ENCODE data around the gene RAG2.

The RAG2 gene

DNA sequence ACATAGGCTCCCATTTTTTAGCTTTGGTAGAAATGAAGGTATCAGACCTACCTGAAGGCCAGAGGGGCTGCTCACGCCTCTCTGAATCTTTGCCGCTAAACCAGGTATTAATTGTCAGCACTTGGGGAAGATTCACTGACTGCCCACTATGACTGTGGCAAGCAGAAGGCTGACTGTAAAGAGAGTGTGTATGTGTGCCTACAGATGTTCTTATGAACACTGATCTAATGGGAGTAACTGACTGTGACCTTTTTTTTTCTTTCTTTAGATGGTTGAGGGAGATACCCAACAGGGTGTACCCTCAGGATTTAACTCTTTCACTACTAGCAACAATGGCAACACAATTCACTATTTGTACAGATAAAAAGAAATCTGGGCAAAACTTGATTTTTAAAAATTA lies at the start of gene RAG2:
TSS of gene RAG2 (minus strand) at position 186 of the 400 bp plus-strand sequence. CDS start 4,068 bp downstream, outside the sequence.
- DNase-seq (ENCODE audit: low read depth), result no peak
- no peak within 1 kb of the TSS for H3K4me3 ChIP-seq (ENCODE audit: low read depth, low read length)
- TF ChIP-seq, protein P1, sequence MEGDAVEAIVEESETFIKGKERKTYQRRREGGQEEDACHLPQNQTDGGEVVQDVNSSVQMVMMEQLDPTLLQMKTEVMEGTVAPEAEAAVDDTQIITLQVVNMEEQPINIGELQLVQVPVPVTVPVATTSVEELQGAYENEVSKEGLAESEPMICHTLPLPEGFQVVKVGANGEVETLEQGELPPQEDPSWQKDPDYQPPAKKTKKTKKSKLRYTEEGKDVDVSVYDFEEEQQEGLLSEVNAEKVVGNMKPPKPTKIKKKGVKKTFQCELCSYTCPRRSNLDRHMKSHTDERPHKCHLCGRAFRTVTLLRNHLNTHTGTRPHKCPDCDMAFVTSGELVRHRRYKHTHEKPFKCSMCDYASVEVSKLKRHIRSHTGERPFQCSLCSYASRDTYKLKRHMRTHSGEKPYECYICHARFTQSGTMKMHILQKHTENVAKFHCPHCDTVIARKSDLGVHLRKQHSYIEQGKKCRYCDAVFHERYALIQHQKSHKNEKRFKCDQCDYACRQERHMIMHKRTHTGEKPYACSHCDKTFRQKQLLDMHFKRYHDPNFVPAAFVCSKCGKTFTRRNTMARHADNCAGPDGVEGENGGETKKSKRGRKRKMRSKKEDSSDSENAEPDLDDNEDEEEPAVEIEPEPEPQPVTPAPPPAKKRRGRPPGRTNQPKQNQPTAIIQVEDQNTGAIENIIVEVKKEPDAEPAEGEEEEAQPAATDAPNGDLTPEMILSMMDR (IDR thresholded peaks at IDR 0.05; ENCODE audit: low read depth, low read length), result no peak
- no peak for TF ChIP-seq POLR2A (IDR thresholded peaks at IDR 0.05; ENCODE audit: extremely low read depth, insufficient read length)
- TF ChIP-seq, protein P2, sequence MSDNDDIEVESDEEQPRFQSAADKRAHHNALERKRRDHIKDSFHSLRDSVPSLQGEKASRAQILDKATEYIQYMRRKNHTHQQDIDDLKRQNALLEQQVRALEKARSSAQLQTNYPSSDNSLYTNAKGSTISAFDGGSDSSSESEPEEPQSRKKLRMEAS (IDR thresholded peaks at IDR 0.05; ENCODE audit: low read depth, low read length), result no peak
- no peak for TF ChIP-seq MYC (IDR thresholded peaks at IDR 0.05; ENCODE audit: low read depth, low read length)

DNA sequence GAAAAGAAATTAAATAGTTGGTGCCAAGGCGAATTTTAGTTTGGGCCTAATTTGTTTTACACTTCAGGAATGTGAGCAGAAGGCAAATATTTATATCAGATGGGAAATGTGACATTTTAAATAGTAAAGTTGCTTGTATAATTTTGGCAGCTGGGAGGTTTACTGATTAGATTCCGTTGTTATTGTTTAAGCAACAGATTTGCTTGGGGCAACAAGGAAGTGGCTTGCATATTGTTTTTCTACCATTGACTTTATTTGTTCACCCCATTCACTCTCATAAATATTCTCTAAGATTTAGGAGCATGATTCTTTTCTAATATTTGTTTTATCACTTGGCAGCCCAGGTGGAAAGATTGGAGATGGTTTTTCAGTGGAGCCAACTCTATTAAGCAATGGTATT lies 40.5 kb upstream of the RAG2 start:
- TF ChIP-seq POLR2A (IDR thresholded peaks at IDR 0.05; ENCODE audit: extremely low read depth, insufficient read length), result no peak
- TF ChIP-seq, protein P1 (IDR thresholded peaks at IDR 0.05; ENCODE audit: low read depth, low read length), result no peak
- TF ChIP-seq MYC (IDR thresholded peaks at IDR 0.05; ENCODE audit: low read depth, low read length), result no peak
- TF ChIP-seq, protein P2 (IDR thresholded peaks at IDR 0.05; ENCODE audit: low read depth, low read length), result no peak
- DNase-seq (ENCODE audit: low read depth), result no peak
- no peak overlapping the region for H3K4me3 ChIP-seq (ENCODE audit: low read depth, low read length)

DNA sequence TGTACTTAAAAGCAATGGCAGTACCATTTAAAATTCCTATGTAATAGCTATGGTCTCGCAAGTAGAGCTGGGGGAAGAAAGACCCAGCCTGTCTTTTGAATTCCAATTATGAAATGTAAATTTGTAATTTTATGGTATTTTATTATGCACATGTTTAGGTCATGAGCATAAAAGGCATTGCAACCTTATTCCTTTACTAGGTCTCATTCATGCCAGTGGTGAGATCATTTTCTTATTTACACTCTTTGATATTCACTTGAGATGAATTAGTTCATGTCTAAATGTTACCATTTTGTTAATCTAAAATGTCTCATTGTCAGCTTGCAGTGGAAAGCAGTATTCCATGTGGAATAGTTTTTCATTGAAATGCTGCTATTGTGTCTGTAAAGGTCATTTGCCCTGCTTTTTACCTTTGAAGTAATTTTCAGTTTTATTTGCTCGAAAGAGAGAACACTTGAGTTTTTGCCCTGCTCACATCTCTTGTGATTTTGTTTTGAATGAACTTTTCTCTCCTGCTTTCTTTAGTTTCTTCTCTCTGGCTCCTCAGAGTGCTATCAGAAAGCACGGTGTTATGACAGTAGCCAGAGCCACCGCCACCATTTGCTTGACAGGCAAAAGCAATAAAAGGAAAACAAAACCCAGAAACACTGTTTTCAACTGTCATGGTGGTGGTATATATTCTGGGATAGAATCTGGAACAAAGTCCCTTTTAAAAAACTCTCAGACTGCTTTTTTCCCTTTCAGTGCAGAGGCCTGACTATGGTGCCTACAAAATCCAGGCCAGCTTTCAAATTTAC lies 37.2 kb upstream of the RAG2 start:
- DNase-seq (ENCODE audit: low read depth), result no peak
- TF ChIP-seq POLR2A (IDR thresholded peaks at IDR 0.05; ENCODE audit: extremely low read depth, insufficient read length) (no peak), MYC (IDR thresholded peaks at IDR 0.05; ENCODE audit: low read depth, low read length) (no peak)
- TF ChIP-seq, protein P1 (IDR thresholded peaks at IDR 0.05; ENCODE audit: low read depth, low read length), result no peak
- TF ChIP-seq, protein P2 (IDR thresholded peaks at IDR 0.05; ENCODE audit: low read depth, low read length), result no peak
- no peak overlapping the region for H3K4me3 ChIP-seq (ENCODE audit: low read depth, low read length)

DNA sequence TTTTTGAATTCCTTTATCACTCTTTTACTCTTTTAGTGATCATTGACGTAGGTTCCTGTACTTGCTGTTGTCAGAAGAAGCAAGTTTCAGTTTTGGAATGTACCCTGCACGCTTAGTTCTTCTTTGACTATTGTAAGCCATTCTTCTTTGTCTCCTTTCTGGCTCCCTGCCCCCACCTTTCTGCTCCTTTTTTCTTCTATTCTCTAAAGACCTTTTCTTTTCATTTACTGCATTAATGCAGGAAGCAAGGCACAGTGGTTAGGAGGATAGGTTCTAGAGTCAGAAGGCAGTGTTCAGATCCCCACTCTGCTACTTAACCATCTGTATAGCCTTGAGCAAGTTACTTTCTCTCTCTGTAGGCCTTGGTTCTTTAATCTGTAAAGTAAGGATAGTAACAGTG lies 33.7 kb upstream of the RAG2 start:
- TF ChIP-seq, protein P2 (IDR thresholded peaks at IDR 0.05; ENCODE audit: low read depth, low read length), result no peak
- TF ChIP-seq MYC (IDR thresholded peaks at IDR 0.05; ENCODE audit: low read depth, low read length), result no peak
- TF ChIP-seq, protein P1 (IDR thresholded peaks at IDR 0.05; ENCODE audit: low read depth, low read length), result no peak
- no peak for TF ChIP-seq POLR2A (IDR thresholded peaks at IDR 0.05; ENCODE audit: extremely low read depth, insufficient read length)
- no peak overlapping the region for H3K4me3 ChIP-seq (ENCODE audit: low read depth, low read length)
- no peak for DNase-seq (ENCODE audit: low read depth)

DNA sequence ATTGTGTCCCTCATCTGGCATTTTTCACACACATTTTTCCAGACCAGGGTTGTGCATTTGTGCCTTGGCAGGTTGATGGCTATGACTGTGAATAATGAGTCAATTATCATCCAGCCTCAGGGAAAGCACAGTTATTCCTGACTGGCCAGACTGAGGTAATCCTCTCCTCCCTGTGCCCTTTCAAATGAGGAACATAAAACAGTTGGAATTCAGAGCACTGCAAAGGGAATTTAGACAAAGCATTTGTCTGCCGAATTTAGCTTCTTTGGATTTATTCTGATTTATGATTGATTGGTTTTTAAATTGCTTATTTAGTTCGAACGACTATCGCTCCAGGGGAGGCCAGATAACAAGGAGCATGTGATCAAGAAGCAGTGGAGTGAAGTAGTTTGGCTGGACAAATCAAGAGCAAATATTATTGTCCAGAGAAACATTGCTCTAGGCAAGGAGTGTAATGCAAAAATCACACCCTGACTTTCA lies 30.8 kb upstream of the RAG2 start:
- no peak for DNase-seq (ENCODE audit: low read depth)
- no peak for TF ChIP-seq MYC (IDR thresholded peaks at IDR 0.05; ENCODE audit: low read depth, low read length)
- no peak for TF ChIP-seq POLR2A (IDR thresholded peaks at IDR 0.05; ENCODE audit: extremely low read depth, insufficient read length)
- TF ChIP-seq, protein P1 (IDR thresholded peaks at IDR 0.05; ENCODE audit: low read depth, low read length), result no peak
- TF ChIP-seq, protein P2 (IDR thresholded peaks at IDR 0.05; ENCODE audit: low read depth, low read length), result no peak
- no peak overlapping the region for H3K4me3 ChIP-seq (ENCODE audit: low read depth, low read length)
